ENCODE data around the gene LDLRAD2. TPM values are rescaled to one million over a fixed set of nuclear protein-coding genes. Genes with fewer than 3 reads are reported as not detected.
"Not testable (repeated sequence)": the region's sequence is repeated elsewhere in the genome, so short reads cannot be mapped to it uniquely, and the experiment has no call there.

The LDLRAD2 gene
- total and polyA plus RNA-seq, 7 donors = 0.04 to 1.7 (median 0.77) TPM; not detected in 3

DNA sequence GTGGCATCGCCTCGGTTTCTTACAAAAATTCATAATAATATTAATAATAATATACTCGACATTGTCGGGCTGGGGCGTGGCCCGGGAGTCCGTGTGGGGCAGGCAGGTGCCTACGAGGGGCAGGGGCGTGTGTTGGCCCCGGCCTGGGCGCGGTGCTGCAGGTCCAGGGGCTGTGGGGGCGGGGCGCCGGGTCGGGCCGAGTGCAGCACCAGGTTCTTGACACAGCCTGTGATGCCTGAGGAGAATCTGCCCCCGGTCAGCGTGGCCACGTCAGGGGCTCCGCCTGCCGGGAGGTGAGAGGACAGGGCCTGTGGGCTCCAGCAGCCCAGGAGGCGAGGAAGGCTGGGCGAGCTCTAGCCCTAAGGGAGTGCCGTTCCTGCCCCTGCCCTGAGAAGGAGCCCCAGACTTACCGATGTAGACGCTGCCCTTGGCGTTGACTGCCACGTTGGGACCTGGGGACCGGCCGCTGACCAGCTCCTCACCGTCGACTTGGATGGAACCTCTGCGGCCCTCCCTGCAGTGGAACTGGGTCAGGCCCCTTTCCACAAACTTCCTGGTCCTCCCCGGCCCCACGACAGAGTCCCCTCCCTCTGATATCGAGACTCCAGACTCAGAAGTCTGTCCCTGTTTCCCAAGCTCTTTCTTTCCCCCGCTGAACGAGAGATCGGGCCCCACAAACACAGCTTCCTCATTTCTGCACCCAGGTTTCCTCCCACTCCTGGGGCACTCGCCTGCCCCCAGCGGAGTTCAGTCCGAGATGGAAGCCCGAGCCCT, 11.3 kb downstream of the LDLRAD2 start:
- Histone ChIP-seq H3K27ac (no peak overlapping the region), H3K36me3 (ENCODE audit: insufficient read depth in 1 of 2, low read depth in 1 of 2) (peaks cover 11 to 67% of the 10 kb centered on the region in 2 donors), H3K27me3 (ENCODE audit: insufficient read depth in 3 of 3, low read length in 2 of 3) (no peaks in the 10 kb centered on the region), H3K4me3 (no peak overlapping the region), H3K9me3 (no peaks in the 10 kb centered on the region), H3K4me1 (no peaks in the 10 kb centered on the region)
- ATAC-seq (peak in 1 of 4 donors; percentile 8), DNase-seq (peak in 1 of 2 donors; percentile 51)
- 87 to 91% (median 90%) methylated on average over 44 of the region's 44 CpGs for WGBS, 3 donors
- TF ChIP-seq, protein P1, sequence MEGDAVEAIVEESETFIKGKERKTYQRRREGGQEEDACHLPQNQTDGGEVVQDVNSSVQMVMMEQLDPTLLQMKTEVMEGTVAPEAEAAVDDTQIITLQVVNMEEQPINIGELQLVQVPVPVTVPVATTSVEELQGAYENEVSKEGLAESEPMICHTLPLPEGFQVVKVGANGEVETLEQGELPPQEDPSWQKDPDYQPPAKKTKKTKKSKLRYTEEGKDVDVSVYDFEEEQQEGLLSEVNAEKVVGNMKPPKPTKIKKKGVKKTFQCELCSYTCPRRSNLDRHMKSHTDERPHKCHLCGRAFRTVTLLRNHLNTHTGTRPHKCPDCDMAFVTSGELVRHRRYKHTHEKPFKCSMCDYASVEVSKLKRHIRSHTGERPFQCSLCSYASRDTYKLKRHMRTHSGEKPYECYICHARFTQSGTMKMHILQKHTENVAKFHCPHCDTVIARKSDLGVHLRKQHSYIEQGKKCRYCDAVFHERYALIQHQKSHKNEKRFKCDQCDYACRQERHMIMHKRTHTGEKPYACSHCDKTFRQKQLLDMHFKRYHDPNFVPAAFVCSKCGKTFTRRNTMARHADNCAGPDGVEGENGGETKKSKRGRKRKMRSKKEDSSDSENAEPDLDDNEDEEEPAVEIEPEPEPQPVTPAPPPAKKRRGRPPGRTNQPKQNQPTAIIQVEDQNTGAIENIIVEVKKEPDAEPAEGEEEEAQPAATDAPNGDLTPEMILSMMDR (IDR thresholded peaks at IDR 0.05) = no peak
- intact Hi-C loops (cut with DNase I) = no loop called here

DNA sequence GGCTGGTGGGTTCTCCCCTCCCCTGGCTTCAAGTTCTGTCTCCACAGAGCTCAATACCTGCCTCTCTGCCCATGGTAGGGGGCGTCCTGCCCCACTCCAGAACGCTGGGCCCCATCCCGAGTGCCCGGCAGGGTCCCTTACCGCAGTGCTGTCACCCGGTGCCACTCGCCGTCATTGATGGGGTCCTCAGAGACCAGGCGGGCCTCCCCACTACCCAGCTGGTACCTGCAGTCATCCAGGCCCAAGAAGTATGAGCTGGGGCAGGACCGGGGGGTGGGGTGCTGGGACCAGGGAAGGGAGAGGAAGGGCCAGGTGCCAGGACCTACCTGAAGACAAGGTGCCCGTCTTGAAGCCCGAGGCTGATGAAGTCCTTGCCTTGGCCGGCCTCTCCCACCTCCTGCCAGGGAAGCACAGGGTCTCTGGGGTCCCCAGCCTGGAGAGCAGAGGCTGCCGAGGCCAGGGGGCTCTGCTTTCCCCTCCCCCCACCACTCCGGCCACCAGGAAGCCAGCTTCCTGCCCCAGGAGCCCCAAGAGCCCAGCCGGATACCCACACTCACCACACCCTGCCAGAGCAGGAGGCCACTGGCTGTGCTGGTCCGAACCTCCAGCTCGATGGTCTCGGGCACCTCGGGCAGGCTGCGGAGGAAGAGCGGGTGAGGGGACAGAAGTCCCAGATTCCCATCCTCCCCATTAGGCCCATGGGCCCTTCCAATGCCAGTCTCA, 12.1 kb downstream of the LDLRAD2 start:
- no peak for ATAC-seq
- Histone ChIP-seq H3K36me3 (ENCODE audit: insufficient read depth in 1 of 2, low read depth in 1 of 2) (peaks cover 19 to 75% of the 10 kb centered on the region in 2 donors), H3K4me3 (no peak overlapping the region), H3K9me3 (no peaks in the 10 kb centered on the region), H3K4me1 (no peaks in the 10 kb centered on the region), H3K27me3 (ENCODE audit: insufficient read depth in 3 of 3, low read length in 2 of 3) (no peaks in the 10 kb centered on the region), H3K27ac (no peak overlapping the region)
- peak in 1 of 2 donors; percentile 48 for DNase-seq
- intact Hi-C loops (cut with DNase I) = no loop called here
- WGBS, 3 donors = 86 to 90% (median 89%) methylated on average over 18 to 22 of the region's 22 CpGs
- TF ChIP-seq, protein P1 (IDR thresholded peaks at IDR 0.05) = no peak

DNA sequence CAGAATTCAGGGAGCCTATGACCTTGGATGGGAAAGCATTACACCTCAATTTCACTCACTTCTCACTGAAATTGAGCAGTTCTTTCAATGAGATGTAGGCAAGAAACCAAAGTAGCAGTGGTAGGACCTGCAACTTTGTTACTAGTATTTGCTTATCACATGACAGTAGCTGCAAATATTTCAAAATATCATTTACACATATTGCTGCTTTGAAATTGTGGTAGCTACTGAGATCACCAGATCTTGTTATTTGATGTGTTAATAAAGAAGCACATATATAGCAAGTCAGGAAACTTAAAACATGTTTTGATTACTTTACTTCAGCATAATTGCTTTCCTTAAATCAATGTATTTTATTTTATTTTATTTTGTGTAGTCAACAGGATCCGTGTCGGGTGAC, 12.9 kb downstream of the LDLRAD2 start:
- 82 to 86% (median 84%) methylated on average over 2 of the region's 2 CpGs for WGBS, 3 donors

DNA sequence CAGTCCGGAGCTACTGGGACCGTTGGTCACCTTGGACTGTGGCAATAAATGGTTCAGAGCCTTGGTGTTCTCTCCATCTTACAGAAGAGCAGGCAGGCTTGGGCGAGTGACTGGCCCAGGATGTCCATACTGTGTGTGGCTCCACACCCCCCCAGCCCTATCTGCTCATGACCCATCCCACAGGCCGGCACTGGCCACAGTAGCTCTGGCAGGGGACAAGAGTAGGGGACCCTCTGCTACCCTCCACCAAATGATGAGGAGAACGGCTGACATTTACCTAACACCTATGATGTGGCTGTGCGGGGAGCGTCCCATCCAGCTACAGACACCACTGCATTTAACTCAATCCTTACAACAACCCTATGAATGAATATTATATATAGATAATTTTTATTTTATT, 13.3 kb downstream of the LDLRAD2 start:
- TF ChIP-seq, protein P1 (IDR thresholded peaks at IDR 0.05) = no peak
- Histone ChIP-seq H3K4me3 (no peak overlapping the region), H3K4me1 (no peaks in the 10 kb centered on the region), H3K27ac (no peak overlapping the region), H3K27me3 (ENCODE audit: insufficient read depth in 3 of 3, low read length in 2 of 3) (no peaks in the 10 kb centered on the region), H3K9me3 (no peaks in the 10 kb centered on the region), H3K36me3 (ENCODE audit: insufficient read depth in 1 of 2, low read depth in 1 of 2) (peaks cover 20 to 87% of the 10 kb centered on the region in 2 donors)
- peak in 1 of 2 donors; percentile 28 for DNase-seq
- ATAC-seq = no peak
- intact Hi-C loops (cut with DNase I) = no loop called here
- WGBS, 3 donors = 88 to 94% (median 92%) methylated on average over 7 of the region's 7 CpGs

More for the DNA sequence above, 12.9 kb downstream of the LDLRAD2 start:
- H3K27ac ChIP-seq = no peak overlapping the region
- peaks cover 20 to 83% of the 10 kb centered on the region in 2 donors for H3K36me3 ChIP-seq (ENCODE audit: insufficient read depth in 1 of 2, low read depth in 1 of 2)
- H3K27me3 ChIP-seq (ENCODE audit: insufficient read depth in 3 of 3, low read length in 2 of 3) = no peaks in the 10 kb centered on the region
- TF ChIP-seq, protein P1 (IDR thresholded peaks at IDR 0.05) = no peak
- no peaks in the 10 kb centered on the region for H3K9me3 ChIP-seq
- DNase-seq (no peak), ATAC-seq (no peak)
- no peaks in the 10 kb centered on the region for H3K4me1 ChIP-seq
- H3K4me3 ChIP-seq = no peak overlapping the region
- intact Hi-C loops (cut with DNase I) = no loop called here

DNA sequence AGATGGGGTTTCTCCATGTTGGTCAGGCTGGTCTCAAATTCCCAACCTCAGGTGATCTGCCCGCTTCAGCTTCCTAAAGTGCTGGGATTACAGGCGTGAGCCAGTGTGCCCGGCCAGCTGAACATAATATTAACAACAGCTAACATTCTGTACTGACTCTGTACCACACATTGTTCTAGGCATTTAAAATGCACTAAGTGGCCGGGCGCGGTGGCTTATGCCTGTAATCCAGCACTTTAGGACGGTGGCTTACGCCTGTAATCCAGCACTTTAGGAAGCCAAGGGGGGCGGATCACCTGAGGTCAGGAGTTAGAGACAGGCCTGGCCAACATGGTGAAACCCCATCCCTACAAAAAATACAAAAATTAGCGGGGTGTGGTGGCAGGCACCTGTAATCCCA, 14.6 kb downstream of the LDLRAD2 start:
- H3K36me3 ChIP-seq (ENCODE audit: insufficient read depth in 1 of 2, low read depth in 1 of 2) = peaks cover 20 to 95% of the 10 kb centered on the region in 2 donors
- DNase-seq = peak in 1 of 2 donors; percentile 30
- intact Hi-C loops (cut with DNase I) = not testable (repeated sequence)

More for the DNA sequence above, 14.6 kb downstream of the LDLRAD2 start:
- not testable (repeated sequence) for H3K27ac ChIP-seq; ATAC-seq; H3K4me3 ChIP-seq; H3K9me3 ChIP-seq; H3K4me1 ChIP-seq; H3K27me3 ChIP-seq (ENCODE audit: insufficient read depth in 3 of 3, low read length in 2 of 3)
- 90 to 91% (median 90%) methylated on average over 10 of the region's 10 CpGs for WGBS, 3 donors

Measured in psoas muscle (tissue), 8 donors.